Coronary artery (tissue), 2 donors: ENCODE data around the gene OTX2.

Source experiments
- DNase-seq: peaks from one replicate; pipeline ENCODE4 v3.0.0-alpha.2; 2017; ENCODE audit warnings: low spot score
- H3K27ac ChIP-seq, 2 donors: fragments of 200-600 bp; sonication (generic); one replicate each; pipeline ENCODE4 v1.5.1; 2016 to 2019
- H3K4me3 ChIP-seq: fragments of 200-600 bp; sonication (generic); 2 replicates; pipeline ENCODE4 v1.5.1; 2016; ENCODE audit warnings: mild to moderate bottlenecking, moderate library complexity
- CTCF ChIP-seq: fragments of 200-600 bp; sonication (generic); IDR thresholded peaks from one replicate; pipeline ENCODE4 v1.5.1; 2019; ENCODE audit warnings: antibody characterized with exemption

The OTX2 gene

GRCh38 chr14:56794557-56795283, 15.6 kb downstream of the OTX2 start:
- H3K4me3 ChIP-seq = peak overlapping the region; percentile 28
- TF ChIP-seq CTCF = no peak
- DNase-seq = no peak
- no peak overlapping the region for H3K27ac ChIP-seq

GRCh38 chr14:56794088-56794556, 16.2 kb downstream of the OTX2 start:
- H3K4me3 ChIP-seq = peak overlapping the region; percentile 21
- H3K27ac ChIP-seq = no peak overlapping the region
- no peak for DNase-seq
- no peak for TF ChIP-seq CTCF

GRCh38 chr14:56789955-56790354, 20.3 kb downstream of the OTX2 start:
- no peak overlapping the region for H3K4me3 ChIP-seq
- TF ChIP-seq CTCF = no peak
- no peak overlapping the region for H3K27ac ChIP-seq
- no peak for DNase-seq

- DNase-seq = no peak
- no peak overlapping the region for H3K27ac ChIP-seq
- no peak for TF ChIP-seq CTCF
- H3K4me3 ChIP-seq = no peak overlapping the region
Observed at GRCh38 chr14:56787530-56787929, 22.7 kb downstream of the OTX2 start.

- no peak overlapping the region for H3K27ac ChIP-seq
- H3K4me3 ChIP-seq = no peak overlapping the region
- TF ChIP-seq CTCF = no peak
- no peak for DNase-seq
Observed at GRCh38 chr14:56782711-56783110, 27.6 kb downstream of the OTX2 start.

GRCh38 chr14:56774503-56774902, 35.8 kb downstream of the OTX2 start:
- no peak for DNase-seq
- TF ChIP-seq CTCF = no peak
- H3K4me3 ChIP-seq = no peak overlapping the region
- no peak overlapping the region for H3K27ac ChIP-seq

GRCh38 chr14:56770512-56770911, 39.8 kb downstream of the OTX2 start:
- DNase-seq = no peak
- Histone ChIP-seq H3K27ac (no peak overlapping the region), H3K4me3 (no peak overlapping the region)
- TF ChIP-seq CTCF = no peak
